Neural cell (in vitro differentiated cells): ENCODE data around the gene GRB2. TPM values are rescaled to one million over a fixed set of nuclear protein-coding genes. Genes with fewer than 3 reads are reported as not detected.

Experiments used
- H2AFZ ChIP-seq: fragments of 200-600, 300-800 bp; sonication (generic), shearing (Covaris generic); 2 replicates; pipeline ENCODE4 v1.6.0; 2014; ENCODE audit warnings: low read depth, mild to moderate bottlenecking, antibody characterized with exemption, low read length, moderate library complexity
- H3F3A ChIP-seq: fragments of 200-600 bp; shearing (Covaris generic); 2 replicates; pipeline ENCODE4 v1.6.1; 2016; ENCODE audit warnings: mild to moderate bottlenecking, moderate library complexity, mixed read lengths, antibody characterized with exemption, low read length; ENCODE audit not compliant: insufficient read depth, poor library complexity, severe bottlenecking
- H3K27ac ChIP-seq: fragments of 200-600, 300-800 bp; sonication (generic), shearing (Covaris generic); 2 replicates; pipeline ENCODE4 v1.5.1; 2014; ENCODE audit warnings: mild to moderate bottlenecking, low read length, moderate library complexity
- H3K27me3 ChIP-seq: fragments of 300-800, 200-600 bp; sonication (generic), shearing (Covaris generic); 2 replicates; pipeline ENCODE4 v1.6.0; 2014; ENCODE audit warnings: mild to moderate bottlenecking, low read depth, low read length, moderate library complexity; ENCODE audit not compliant: insufficient read depth
- H3K36me3 ChIP-seq: fragments of 300-800, 200-600 bp; sonication (generic), shearing (Covaris generic); 2 replicates; pipeline ENCODE4 v1.5.1; 2014; ENCODE audit warnings: mild to moderate bottlenecking, antibody characterized with exemption, low read length, moderate library complexity; ENCODE audit not compliant: insufficient read depth
- H3K4me2 ChIP-seq: fragments of 300-800, 200-600 bp; sonication (generic), shearing (Covaris generic); 2 replicates; pipeline ENCODE4 v1.6.0; 2014; ENCODE audit warnings: mild to moderate bottlenecking, low read length
- H3K4me3 ChIP-seq: fragments of 300-800, 200-600 bp; sonication (generic), shearing (Covaris generic); 2 replicates; pipeline ENCODE4 v1.5.1; 2014; ENCODE audit warnings: mild to moderate bottlenecking, low read length, moderate library complexity
- H3K79me2 ChIP-seq: fragments of 200-600 bp; shearing (Covaris generic); replicated peaks from 2 replicates; pipeline ENCODE4 v1.6.0; 2014; ENCODE audit warnings: mild to moderate bottlenecking, low read length, moderate library complexity; ENCODE audit not compliant: insufficient read depth
- H3K9ac ChIP-seq: fragments of 300-800, 200-600 bp; sonication (generic), shearing (Covaris generic); 2 replicates; pipeline ENCODE4 v1.6.1; 2016; ENCODE audit warnings: mild to moderate bottlenecking, low read length, mixed read lengths
- H3K9me2 ChIP-seq: fragments of 200-600 bp; shearing (Covaris generic); 2 replicates; pipeline ENCODE4 v1.6.1; 2016; ENCODE audit warnings: mild to moderate bottlenecking, low read length, mixed read lengths; ENCODE audit not compliant: insufficient read depth
- H3K9me3 ChIP-seq: fragments of 200-600, 300-800 bp; sonication (generic), shearing (Covaris generic); 2 replicates; pipeline ENCODE4 v1.6.1; 2016; ENCODE audit warnings: mild to moderate bottlenecking, mixed run types, low read length, moderate library complexity, mixed read lengths
- H4K20me1 ChIP-seq: fragments of 200-600 bp; shearing (Covaris generic); 2 replicates; pipeline ENCODE4 v1.6.1; 2016; ENCODE audit warnings: mild to moderate bottlenecking, mixed run types; ENCODE audit not compliant: insufficient read depth
- CTCF ChIP-seq: fragments of 450-650 bp; IDR thresholded peaks from 2 replicates; pipeline ENCODE4 v1.5.1; 2014; ENCODE audit warnings: antibody characterized with exemption, mild to moderate bottlenecking, moderate library complexity; ENCODE audit not compliant: poor library complexity, severe bottlenecking
- EP300 ChIP-seq: fragments of 450-650 bp; conservative IDR thresholded peaks from 2 replicates; pipeline ENCODE4 v1.6.1; 2014; ENCODE audit warnings: antibody characterized with exemption, mild to moderate bottlenecking, moderate library complexity; ENCODE audit not compliant: poor library complexity, severe bottlenecking
- EZH2 ChIP-seq: fragments of 200-600, 300-800 bp; shearing (Covaris generic), sonication (generic); IDR thresholded peaks from 2 replicates; pipeline ENCODE4 v1.6.1; 2014; ENCODE audit warnings: antibody characterized with exemption, low read length, borderline replicate concordance, mild to moderate bottlenecking; ENCODE audit not compliant: insufficient read depth, poor library complexity, severe bottlenecking
- MXI1 ChIP-seq: fragments of 450-650 bp; conservative IDR thresholded peaks from 2 replicates; pipeline ENCODE4 v1.6.1; 2014; ENCODE audit warnings: antibody characterized with exemption, mild to moderate bottlenecking; ENCODE audit not compliant: poor library complexity, severe bottlenecking
- POLR2AphosphoS5 ChIP-seq: IDR thresholded peaks from 2 replicates; pipeline ENCODE4 v1.6.1; 2012
- RAD21 ChIP-seq: fragments of 450-650 bp; conservative IDR thresholded peaks from 2 replicates; pipeline ENCODE4 v1.6.1; 2014; ENCODE audit warnings: antibody characterized with exemption, mild to moderate bottlenecking, moderate library complexity
- REST ChIP-seq: IDR thresholded peaks from 2 replicates; pipeline ENCODE4 v1.6.1; 2012; ENCODE audit warnings: borderline replicate concordance
- SMC3 ChIP-seq: fragments of 450-650 bp; conservative IDR thresholded peaks from 2 replicates; pipeline ENCODE4 v1.6.1; 2014; ENCODE audit warnings: antibody characterized with exemption, mild to moderate bottlenecking, moderate library complexity; ENCODE audit not compliant: poor library complexity
- TAF1 ChIP-seq: IDR thresholded peaks from 2 replicates; pipeline ENCODE4 v1.6.1; 2012; ENCODE audit warnings: low read depth
- polyA plus RNA-seq: library from polyadenylated mRNA; depleted of rRNA; stranded (reverse); fragments of >200 nt; gene quantifications from 2 replicates; pipeline ENCODE4 v1.2.3, GENCODE V29; 2014

Gene GRB2
- polyA plus RNA-seq, 1 donor from 2014 or later, result 134 TPM

- no peak for TF ChIP-seq RAD21
- no peaks in the 10 kb centered on the region for H3K9me2 ChIP-seq
- no peaks in the 10 kb centered on the region for H3K27me3 ChIP-seq
- no peaks in the 10 kb centered on the region for H3F3A ChIP-seq
- no peaks in the 10 kb centered on the region for H3K9me3 ChIP-seq
- no peaks in the 10 kb centered on the region for H4K20me1 ChIP-seq
- no peak overlapping the region for H3K9ac ChIP-seq
- no peak overlapping the region for H2AFZ ChIP-seq
- H3K4me2 ChIP-seq, result no peak overlapping the region
- H3K4me3 ChIP-seq, result no peak overlapping the region
- no peaks in the 10 kb centered on the region for H3K79me2 ChIP-seq
- H3K27ac ChIP-seq, result no peak overlapping the region
- H3K36me3 ChIP-seq, result no peaks in the 10 kb centered on the region
These were observed 127.8 kb downstream of the GRB2 start for GRCh38 chr17:75277664-75278071.

- Histone ChIP-seq H2AFZ (no peak overlapping the region), H3K4me3 (no peak overlapping the region), H3K27me3 (no peaks in the 10 kb centered on the region), H3K9me2 (no peaks in the 10 kb centered on the region), H3K79me2 (no peaks in the 10 kb centered on the region), H3K9ac (no peak overlapping the region), H3K27ac (no peak overlapping the region), H3F3A (no peaks in the 10 kb centered on the region), H3K9me3 (no peaks in the 10 kb centered on the region), H3K36me3 (no peaks in the 10 kb centered on the region), H4K20me1 (no peaks in the 10 kb centered on the region), H3K4me2 (no peak overlapping the region)
- TF ChIP-seq CTCF (no peak), TAF1 (no peak), RAD21 (no peak), EZH2 (no peak), SMC3 (no peak), MXI1 (no peak), POLR2AphosphoS5 (no peak), EP300 (no peak), REST (no peak)
These were observed 131.3 kb downstream of the GRB2 start for GRCh38 chr17:75273977-75274708.

- H3K4me3 ChIP-seq, result no peak overlapping the region
- no peak for TF ChIP-seq RAD21
- TF ChIP-seq EZH2, result no peak
- no peak for TF ChIP-seq SMC3
- TF ChIP-seq EP300, result no peak
- TF ChIP-seq TAF1, result no peak
- no peak for TF ChIP-seq MXI1
- no peak for TF ChIP-seq CTCF
- no peak for TF ChIP-seq REST
- TF ChIP-seq POLR2AphosphoS5, result no peak
- H3K36me3 ChIP-seq, result no peaks in the 10 kb centered on the region
- no peak overlapping the region for H3K4me2 ChIP-seq
- H2AFZ ChIP-seq, result no peak overlapping the region
- H3K27me3 ChIP-seq, result no peaks in the 10 kb centered on the region
- no peaks in the 10 kb centered on the region for H3K9me2 ChIP-seq
- no peaks in the 10 kb centered on the region for H4K20me1 ChIP-seq
- no peaks in the 10 kb centered on the region for H3K79me2 ChIP-seq
- no peaks in the 10 kb centered on the region for H3F3A ChIP-seq
- H3K9me3 ChIP-seq, result no peaks in the 10 kb centered on the region
- no peak overlapping the region for H3K9ac ChIP-seq
- no peak overlapping the region for H3K27ac ChIP-seq
These were observed 132.7 kb downstream of the GRB2 start for GRCh38 chr17:75272848-75273184.
